HepG2 (cell line): ENCODE measurements around the gene VCL. TPM values are rescaled to one million over a fixed set of nuclear protein-coding genes. Genes with fewer than 3 reads are reported as not detected.

Experiments
- ATAC-seq: fragments of 200-7000 bp; cut with Tn5 transposase; 3 replicates; pipeline ENCODE4 v1.9.1; 2020; ENCODE audit warnings: mild to moderate bottlenecking, moderate library complexity
- BruUV-seq: library from RNA; stranded (reverse); fragments of 400-500 nt; replicated peaks from 2 replicates; lab custom pipeline; 2021; lab: Mats Ljungman, UMichigan
- CTCF ChIA-PET: fragments of 300-600 bp; formaldehyde crosslinking; extraction: SDS; loops from one replicate; lab custom pipeline; 2021; ENCODE audit warnings: low total read pairs, inconsistent platforms, low intra/inter-chr PET ratio; lab: Yijun Ruan, JAX
- POLR2A ChIA-PET: fragments of 350-600 bp; sonication (Branson Sonifier 250); formaldehyde crosslinking; loops from one replicate; lab custom pipeline; 2020; ENCODE audit warnings: antibody characterized with exemption, inconsistent platforms; lab: Yijun Ruan, JAX
- DNase-seq: peaks from one replicate; pipeline ENCODE4 v3.0.0-alpha.2; 2015; ENCODE audit warnings: low spot score
- FAIRE-seq: peaks from 3 replicates; lab custom pipeline; 2011; peaks lifted over from hg19 to GRCh38; lab: Jason Lieb, UNC
- H2AFZ ChIP-seq: one replicate; pipeline ENCODE4 v1.6.1; 2011; ENCODE audit warnings: low read length, inconsistent platforms
- H3K27ac ChIP-seq: fragments of 300-600 bp; 3 replicates; pipeline ENCODE4 v1.8.0; 2011; ENCODE audit warnings: mixed run types, mild to moderate bottlenecking, mixed read lengths, low read length, inconsistent platforms; ENCODE audit not compliant: insufficient read depth; ENCODE audit errors: extremely low read length
- H3K27me3 ChIP-seq, 2 experiments: fragments of 200-600 bp in 1 of 2; 2 replicates in 1 of 2; 3 replicates in 1 of 2; pipeline versions ENCODE4 v1.6.0 to v1.8.0; 2011; ENCODE audit warnings: low read length in 2 of 2, mild to moderate bottlenecking in 2 of 2, moderate library complexity in 2 of 2, inconsistent platforms in 1 of 2; ENCODE audit not compliant: insufficient read depth in 2 of 2, control insufficient read depth in 1 of 2
- H3K36me3 ChIP-seq, 2 experiments: fragments of 200-600 bp in 1 of 2; replicated peaks in 1 of 2; 2 replicates in 1 of 2; 3 replicates in 1 of 2; pipeline versions ENCODE4 v1.5.1 to v1.8.0; 2011; ENCODE audit warnings: low read length in 2 of 2, inconsistent platforms in 1 of 2; ENCODE audit not compliant: insufficient read depth in 2 of 2, control insufficient read depth in 1 of 2
- H3K4me1 ChIP-seq: 2 replicates; pipeline ENCODE4 v1.5.1; 2012; ENCODE audit warnings: low read length, inconsistent platforms; ENCODE audit not compliant: insufficient read depth
- H3K4me2 ChIP-seq: 2 replicates; pipeline ENCODE4 v1.6.0; 2011; ENCODE audit warnings: low read depth, low read length, inconsistent platforms
- H3K4me3 ChIP-seq, 3 experiments: fragments of 200-600 bp in 1 of 3; sonication (generic), shearing (Covaris generic) in 1 of 3; replicated peaks in 1 of 3; 2 replicates each; pipeline ENCODE4 v1.5.1; 2011 to 2016; ENCODE audit warnings: low read length in 3 of 3, inconsistent platforms in 2 of 3, low read depth in 2 of 3, mild to moderate bottlenecking in 2 of 3, control low read depth in 1 of 3, mixed read lengths in 1 of 3; ENCODE audit not compliant: insufficient read depth in 1 of 3
- H3K79me2 ChIP-seq: one replicate; pipeline ENCODE4 v1.6.1; 2011; ENCODE audit warnings: low read length, inconsistent platforms; ENCODE audit not compliant: insufficient read depth
- H3K9ac ChIP-seq: 2 replicates; pipeline ENCODE4 v1.6.0; 2011; ENCODE audit warnings: mild to moderate bottlenecking, low read depth, low read length, inconsistent platforms; ENCODE audit not compliant: insufficient read depth
- H3K9me3 ChIP-seq: 2 replicates; pipeline ENCODE4 v1.5.1; 2012; ENCODE audit warnings: mild to moderate bottlenecking, low read length
- H4K20me1 ChIP-seq: 2 replicates; pipeline ENCODE4 v1.6.0; 2011; ENCODE audit warnings: inconsistent platforms, mild to moderate bottlenecking, low read length, moderate library complexity; ENCODE audit not compliant: insufficient read depth
- CBX2 ChIP-seq, 2 experiments: fragments of 200-600 bp in 1 of 2; sonication (generic); formaldehyde crosslinking in 1 of 2; IDR thresholded peaks; 2 replicates each; pipeline versions ENCODE4 v1.7.0 to v1.8.1; 2018 to 2022; ENCODE audit warnings: low read depth in 2 of 2, low read length in 1 of 2, mild to moderate bottlenecking in 1 of 2, missing genetic modification reagents in 1 of 2
- FOXP4 ChIP-seq: sonication (generic); formaldehyde crosslinking; IDR thresholded peaks from 2 replicates; pipeline ENCODE4 v1.4.0; 2020; ENCODE audit warnings: missing genetic modification reagents
- MTA3 ChIP-seq: sonication (generic); formaldehyde crosslinking; IDR thresholded peaks from 2 replicates; pipeline ENCODE4 v1.4.0; 2020; ENCODE audit warnings: missing genetic modification reagents
- NFATC3 ChIP-seq: sonication (generic); formaldehyde crosslinking; IDR thresholded peaks from 2 replicates; pipeline ENCODE4 v1.5.1; 2020; ENCODE audit warnings: mild to moderate bottlenecking, missing genetic modification reagents
- NFRKB ChIP-seq: fragments of 450-650 bp; IDR thresholded peaks from 2 replicates; pipeline ENCODE4 v1.6.1; 2017
- SOX13 ChIP-seq, 3 experiments: fragments of 450-650 bp in 1 of 3; sonication (generic) in 1 of 3; formaldehyde crosslinking in 1 of 3; IDR thresholded peaks in 2 of 3; conservative IDR thresholded peaks in 1 of 3; 2 replicates each; pipeline versions ENCODE4 v1.5.0 to v1.6.1; 2016 to 2020; ENCODE audit warnings: antibody characterized with exemption in 1 of 3, mild to moderate bottlenecking in 1 of 3, missing compliant biosample characterization in 1 of 3, missing genetic modification reagents in 1 of 3, moderate library complexity in 1 of 3
- TEF ChIP-seq: sonication (generic); formaldehyde crosslinking; IDR thresholded peaks from 2 replicates; pipeline ENCODE4 v1.5.0; 2020; ENCODE audit warnings: missing genetic modification reagents
- ZKSCAN1 ChIP-seq: fragments of 150-350 bp; IDR thresholded peaks from 2 replicates; pipeline ENCODE4 v1.6.1; 2014; ENCODE audit warnings: low read length
- ZNF205 ChIP-seq: IDR thresholded peaks from 2 replicates; pipeline ENCODE4 v1.6.1; 2018; ENCODE audit warnings: missing biosample characterization, missing genetic modification reagents
- ZNF432 ChIP-seq: sonication (generic); formaldehyde crosslinking; IDR thresholded peaks from 2 replicates; pipeline ENCODE4 v1.5.0; 2020; ENCODE audit warnings: missing genetic modification reagents, mild to moderate bottlenecking, borderline replicate concordance
- ZNF564 ChIP-seq: sonication (generic); formaldehyde crosslinking; IDR thresholded peaks from 2 replicates; pipeline ENCODE4 v1.8.1; 2023; ENCODE audit warnings: mild to moderate bottlenecking, missing genetic modification reagents
- ZNF691 ChIP-seq: sonication (generic); formaldehyde crosslinking; IDR thresholded peaks from 2 replicates; pipeline ENCODE4 v1.4.0; 2020; ENCODE audit warnings: missing genetic modification reagents, low read depth, mild to moderate bottlenecking, borderline replicate concordance
- ZSCAN20 ChIP-seq: sonication (generic); formaldehyde crosslinking; IDR thresholded peaks from 2 replicates; pipeline ENCODE4 v1.4.0; 2020; ENCODE audit warnings: missing genetic modification reagents, mild to moderate bottlenecking, borderline replicate concordance
- ZSCAN30 ChIP-seq: sonication (generic); formaldehyde crosslinking; IDR thresholded peaks from 2 replicates; pipeline ENCODE4 v1.5.0; 2020; ENCODE audit warnings: mild to moderate bottlenecking, missing genetic modification reagents
- WGBS: methylation state at CpG from one replicate; pipeline ENCODE4 v1.1.6; 2017; ENCODE audit warnings: low lambda C conversion rate; 5-methylcytosine and 5-hydroxymethylcytosine counted together
- in situ Hi-C: cut with HindIII; loops from 2 replicates; pipeline ENCODE4 v1.10.0; 2017; ENCODE audit warnings: low pct_unique_long_range_greater_than_20kb; ENCODE audit not compliant: extremely low pct_ligation_motif_present
- intact Hi-C: fragments of 100-400 bp; cut with micrococcal nuclease; formaldehyde crosslinking; loops from one replicate; pipeline ENCODE4 v1.10.0; 2022; ENCODE audit not compliant: unreplicated experiment
- polyA plus RNA-seq, 8 experiments: library from polyadenylated mRNA; depleted of rRNA in 3 of 8; stranded (reverse) in 7 of 8; unstranded in 1 of 8; fragments of >200 nt; fragmentation: Illumina TruSeq in 4 of 8; extraction: Trizol in 4 of 8; gene quantifications; 2 replicates each; pipeline versions ENCODE4 v1.2.1 to v1.2.3, GENCODE V29; 2011 to 2016; ENCODE audit warnings: low read depth in 4 of 8, missing spikeins in 1 of 8, mixed read lengths in 1 of 8; ENCODE audit not compliant: insufficient read depth in 1 of 8
- total RNA-seq, 5 experiments: library from RNA; depleted of rRNA; stranded (reverse); fragments of >200 nt; fragmentation: Illumina TruSeq; extraction: Trizol; gene quantifications; 2 replicates each; pipeline ENCODE4 v1.2.3, GENCODE V29; 2016; ENCODE audit warnings: low read depth in 1 of 5

Gene VCL
- total and polyA plus RNA-seq, 2 of the 13 experiments (the other 11 are each of a cell fraction or from before 2014, with no cell fraction given), result 17.3 to 26.9 TPM

- H3K27me3 ChIP-seq, result no peaks in the 10 kb centered on the region
- no peak overlapping the region for H2AFZ ChIP-seq
- H4K20me1 ChIP-seq, result no peaks in the 10 kb centered on the region
- peaks cover 0 to 1% of the 10 kb centered on the region in 2 experiments; a peak in 2 of 5 replicates for H3K36me3 ChIP-seq
- TF ChIP-seq ZNF691 (CRISPR knock-in tag) (no peak), ZNF564 (CRISPR knock-in tag) (no peak), ZSCAN20 (CRISPR knock-in tag) (no peak), MTA3 (CRISPR knock-in tag) (no peak), ZKSCAN1 (no peak), CBX2 (IDR thresholded peaks at IDR 0.05; ENCODE audit: low read depth, low read length) (no peak), CBX2 (CRISPR knock-in tag; IDR thresholded peaks at IDR 0.05; ENCODE audit: low read depth) (no peak), ZSCAN30 (no peak), TEF (CRISPR knock-in tag) (no peak), SOX13 (IDR thresholded peaks at IDR 0.05) (no peak), SOX13 (CRISPR knock-in tag; conservative IDR thresholded peaks at IDR 0.05 in 1 of 2, IDR thresholded peaks at IDR 0.05 in 1 of 2) (no peak), ZNF432 (CRISPR knock-in tag) (no peak), ZNF205 (CRISPR knock-in tag) (no peak), NFRKB (no peak), NFATC3 (CRISPR knock-in tag) (no peak), FOXP4 (CRISPR knock-in tag) (no peak)
- in situ Hi-C loops (no loop called here), intact Hi-C loops (no loop called here)
- FAIRE-seq (no peak), ATAC-seq (no peak), DNase-seq (no peak)
- no peak overlapping the region for H3K4me2 ChIP-seq
- ChIA-PET CTCF (no interaction called here), POLR2A (no interaction called here)
- H3K4me3 ChIP-seq, result no peak overlapping the region
- H3K9ac ChIP-seq, result no peak overlapping the region
- no peaks in the 10 kb centered on the region for H3K9me3 ChIP-seq
- H3K79me2 ChIP-seq, result no peaks in the 10 kb centered on the region
- WGBS, result 94% methylated on average over 4 of the region's 4 CpGs
- no TSS peak for BruUV-seq
- peaks cover 8% of the 10 kb centered on the region for H3K4me1 ChIP-seq
- H3K27ac ChIP-seq, result no peak overlapping the region
Measured at GRCh38 chr10:74021248-74022055, 23.5 kb downstream of the VCL start.
